Body of pancreas (tissue), 4 donors: ENCODE measurements around the gene ABHD5. TPM values are rescaled to one million over a fixed set of nuclear protein-coding genes. Genes with fewer than 3 reads are reported as not detected.

Experiments used
- ATAC-seq: fragments of 150-250 bp; one replicate; pipeline ENCODE4 v1.9.1; 2016
- DNase-seq, 4 donors: peaks; one replicate each; pipeline ENCODE4 v3.0.0-alpha.2; 2019
- H3K27ac ChIP-seq, 4 donors: fragments of 200-600 bp; sonication (generic); 1 replicate in 3 of 4; 2 replicates in 1 of 4; pipeline versions ENCODE4 v1.5.1 to v1.6.1; 2016 to 2019; ENCODE audit warnings: mild to moderate bottlenecking in 1 of 4, mixed read lengths in 1 of 4, moderate library complexity in 1 of 4
- H3K27me3 ChIP-seq, 2 donors: fragments of 200-600 bp; sonication (generic); one replicate each; pipeline ENCODE4 v1.6.0; 2016; ENCODE audit warnings: mild to moderate bottlenecking in 1 of 2
- H3K36me3 ChIP-seq, 2 donors: fragments of 200-600 bp; sonication (generic); replicated peaks in 1 of 2; 2 replicates each; pipeline ENCODE4 v1.5.1; 2016; ENCODE audit warnings: low read depth in 2 of 2; ENCODE audit not compliant: insufficient read depth in 1 of 2
- H3K4me1 ChIP-seq: fragments of 200-600 bp; sonication (generic); one replicate; pipeline ENCODE4 v1.6.0; 2016
- H3K4me3 ChIP-seq, 2 donors: fragments of 200-600 bp; sonication (generic); 1 replicate in 1 of 2; 2 replicates in 1 of 2; pipeline ENCODE4 v1.5.1; 2016 to 2019
- H3K9me3 ChIP-seq, 3 donors: fragments of 200-600 bp; sonication (generic); 1 replicate in 2 of 3; 2 replicates in 1 of 3; pipeline ENCODE4 v1.5.1; 2016
- CTCF ChIP-seq, 7 experiments: fragments of 450-650 bp in 4 of 7; fragments of 200-600 bp in 3 of 7; sonication (generic) in 3 of 7; IDR thresholded peaks; one replicate each; pipeline ENCODE4 v1.5.1; 2016 to 2019; ENCODE audit warnings: antibody characterized with exemption in 7 of 7
- POLR2A ChIP-seq, 3 donors: fragments of 450-650 bp; IDR thresholded peaks; one replicate each; pipeline ENCODE4 v1.6.1; 2016; ENCODE audit warnings: antibody characterized with exemption in 3 of 3, mild to moderate bottlenecking in 2 of 3
- WGBS, 2 donors: methylation state at CpG; one replicate each; pipeline ENCODE4 v1.1.5; 2017; 5-methylcytosine and 5-hydroxymethylcytosine counted together
- intact Hi-C: fragments of 100-400 bp; cut with DNase I; formaldehyde crosslinking; loops from one replicate; pipeline ENCODE4 v1.15.1; 2023
- total RNA-seq, 2 donors: library from RNA; depleted of rRNA; stranded (reverse); fragments of >200 nt; gene quantifications; one replicate each; pipeline ENCODE4 v1.1.0, GENCODE V29; 2016

ABHD5 gene
- total RNA-seq, 2 donors from 2014 or later = 14.8 to 21.8 TPM

DNA sequence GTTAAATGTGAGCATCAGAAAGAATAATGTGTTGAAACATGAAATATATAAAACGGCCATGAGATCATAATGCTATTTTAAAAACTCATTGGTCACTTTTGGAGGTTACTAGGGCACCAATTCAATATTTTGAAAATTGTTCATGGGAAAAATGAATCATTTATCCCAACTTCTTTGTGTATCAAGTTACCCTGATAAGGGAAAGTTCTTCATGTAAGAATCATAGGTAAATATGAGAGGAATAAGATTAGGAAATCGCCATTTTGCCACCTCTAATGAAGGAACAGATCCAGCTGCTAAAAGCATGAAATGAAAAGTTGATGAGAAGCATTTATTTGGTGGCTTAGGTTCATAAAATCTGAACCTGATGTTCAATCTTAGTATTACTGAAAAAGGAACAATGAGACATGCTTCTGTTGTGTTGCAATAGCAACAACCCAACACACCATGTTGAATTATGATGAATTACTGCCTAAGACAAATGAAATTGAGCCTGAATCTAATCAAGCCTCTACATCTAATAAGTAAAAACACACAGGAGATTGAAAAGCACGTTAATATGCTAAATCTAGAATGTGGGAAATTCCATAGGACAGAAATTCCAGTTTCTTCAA lies 32.5 kb downstream of the ABHD5 start:
- Histone ChIP-seq H3K27ac (peak overlapping the region in 2 of 4 donors; percentile 65 to 81), H3K9me3 (no peaks in the 10 kb centered on the region), H3K4me1 (peaks cover 14% of the 10 kb centered on the region), H3K4me3 (no peak overlapping the region), H3K36me3 (peaks cover 0 to 7% of the 10 kb centered on the region in 2 donors), H3K27me3 (no peaks in the 10 kb centered on the region)
- DNase-seq (no peak), ATAC-seq (peak; percentile 96)
- intact Hi-C loops = no loop called here
- WGBS, 2 donors = 43 to 48% methylated on average over 3 of the region's 3 CpGs
- no peak for TF ChIP-seq CTCF (IDR thresholded peaks at IDR 0.05)
- TF ChIP-seq POLR2A (IDR thresholded peaks at IDR 0.05) = no peak

DNA sequence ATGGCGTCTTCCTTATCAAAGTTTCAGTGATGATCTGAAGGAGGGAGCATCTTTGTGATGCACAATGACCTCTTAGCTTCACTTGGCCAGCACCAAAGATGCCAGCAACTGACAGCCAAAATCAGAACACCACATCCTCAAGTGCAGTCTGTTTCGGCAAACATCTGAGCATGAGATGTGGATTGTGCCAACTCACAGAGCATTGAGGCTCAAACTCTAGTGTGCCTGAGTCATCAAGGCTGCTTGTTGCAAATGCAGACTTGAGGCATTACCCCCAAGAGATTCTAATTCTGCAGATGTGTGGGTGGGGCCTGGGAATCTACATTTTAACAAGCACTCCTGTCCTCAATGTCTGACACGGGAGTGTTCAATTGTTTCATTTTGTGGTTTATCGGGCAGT lies 35.8 kb downstream of the ABHD5 start:
- no peak for TF ChIP-seq CTCF (IDR thresholded peaks at IDR 0.05)
- TF ChIP-seq POLR2A (IDR thresholded peaks at IDR 0.05) = no peak
- no peak for DNase-seq
- no peaks in the 10 kb centered on the region for H3K27me3 ChIP-seq
- no peaks in the 10 kb centered on the region for H3K9me3 ChIP-seq
- no peaks in the 10 kb centered on the region for H3K36me3 ChIP-seq
- ATAC-seq = no peak
- intact Hi-C loops = no loop called here
- WGBS, 2 donors = 90 to 97% methylated on average over 4 of the region's 4 CpGs
- no peak overlapping the region for H3K27ac ChIP-seq
- H3K4me1 ChIP-seq = peaks cover 24% of the 10 kb centered on the region
- H3K4me3 ChIP-seq = no peak overlapping the region

- DNase-seq (no peak), ATAC-seq (no peak)
- no peak for TF ChIP-seq CTCF (IDR thresholded peaks at IDR 0.05)
- no peak for TF ChIP-seq POLR2A (IDR thresholded peaks at IDR 0.05)
- H3K4me3 ChIP-seq = no peak overlapping the region
- intact Hi-C loops = no loop called here
- peaks cover 17% of the 10 kb centered on the region for H3K4me1 ChIP-seq
- H3K27ac ChIP-seq = no peak overlapping the region
- no peaks in the 10 kb centered on the region for H3K27me3 ChIP-seq
- H3K9me3 ChIP-seq = no peaks in the 10 kb centered on the region
- no peaks in the 10 kb centered on the region for H3K36me3 ChIP-seq
- WGBS, 2 donors = 93 to 100% methylated on average over 3 of the region's 3 CpGs
Measured at GRCh38 chr3:43727930-43728329, 37.2 kb downstream of the ABHD5 start.

GRCh38 chr3:43728476-43728875 lies 37.7 kb downstream of the ABHD5 start:
- DNase-seq (no peak), ATAC-seq (no peak)
- Histone ChIP-seq H3K4me3 (no peak overlapping the region), H3K9me3 (no peaks in the 10 kb centered on the region), H3K36me3 (no peaks in the 10 kb centered on the region), H3K27me3 (no peaks in the 10 kb centered on the region), H3K4me1 (peaks cover 14% of the 10 kb centered on the region), H3K27ac (no peak overlapping the region)
- intact Hi-C loops = no loop called here
- 75 to 81% methylated on average over 5 of the region's 5 CpGs for WGBS, 2 donors
- no peak for TF ChIP-seq POLR2A (IDR thresholded peaks at IDR 0.05)
- TF ChIP-seq CTCF (IDR thresholded peaks at IDR 0.05) = no peak

- DNase-seq = no peak
- H3K4me1 ChIP-seq = peaks cover 11% of the 10 kb centered on the region
- H3K9me3 ChIP-seq = no peaks in the 10 kb centered on the region
- WGBS, 2 donors = 89 to 91% methylated on average over 5 of the region's 5 CpGs
- H3K27ac ChIP-seq = no peak overlapping the region
- no peaks in the 10 kb centered on the region for H3K27me3 ChIP-seq
- no peak for ATAC-seq
- H3K4me3 ChIP-seq = no peak overlapping the region
- no peak for TF ChIP-seq CTCF (IDR thresholded peaks at IDR 0.05)
- no peak for TF ChIP-seq POLR2A (IDR thresholded peaks at IDR 0.05)
- intact Hi-C loops = no loop called here
- no peaks in the 10 kb centered on the region for H3K36me3 ChIP-seq
Measured at GRCh38 chr3:43728947-43729346, 38.2 kb downstream of the ABHD5 start.
